ENCODE data around the gene TMEM54.

DNA sequence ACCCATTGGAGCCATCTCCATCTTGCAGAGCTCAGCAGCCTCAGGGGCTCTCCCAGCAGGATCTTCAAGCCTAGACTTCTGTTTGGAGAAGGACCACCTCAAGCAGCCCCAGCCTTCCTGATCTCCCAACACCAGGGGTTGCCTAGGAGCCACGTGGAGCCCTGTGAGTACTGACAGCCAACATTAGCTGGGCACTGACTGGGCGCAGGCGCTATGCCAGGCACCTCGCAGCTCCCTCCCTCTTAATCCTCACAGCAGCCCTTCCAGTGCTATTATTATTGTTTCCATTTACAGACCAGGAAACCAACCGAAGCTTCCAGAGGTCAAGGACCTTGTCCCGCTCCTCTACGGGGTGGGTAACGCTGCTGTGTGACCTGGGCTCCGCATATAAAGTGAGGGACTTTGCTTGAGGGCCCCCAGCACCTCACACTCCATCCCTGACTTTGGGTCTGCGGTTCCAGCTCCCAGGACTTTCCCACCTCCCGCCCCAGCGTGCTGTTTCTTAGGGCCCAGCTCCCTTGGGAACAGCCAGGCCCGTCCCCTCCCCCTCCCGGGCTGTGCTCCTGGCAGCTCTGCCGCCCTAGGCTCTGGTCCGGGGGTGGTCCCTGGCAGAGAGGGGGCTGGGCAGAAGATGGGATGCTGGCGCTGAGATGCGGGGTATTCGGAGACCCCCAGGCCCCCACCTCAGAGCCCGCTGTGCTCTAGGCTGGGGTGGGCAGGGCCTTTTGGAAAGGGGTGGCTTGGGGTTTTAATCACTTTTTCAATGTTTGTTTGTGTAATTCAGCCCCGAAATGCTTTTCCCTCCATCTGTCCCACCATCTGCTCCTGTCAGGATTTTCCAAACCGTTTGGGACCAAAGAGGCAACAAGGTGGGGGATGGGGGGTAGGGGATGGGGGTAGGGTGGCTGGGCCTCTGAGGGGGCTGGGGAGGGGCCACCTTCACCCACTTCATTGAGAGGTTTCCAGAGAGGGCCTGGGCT, 19.0 kb downstream of the TMEM54 start:
- TF ChIP-seq POLR2A (IDR thresholded peaks at IDR 0.05), result no peak
- TF ChIP-seq, protein P1, sequence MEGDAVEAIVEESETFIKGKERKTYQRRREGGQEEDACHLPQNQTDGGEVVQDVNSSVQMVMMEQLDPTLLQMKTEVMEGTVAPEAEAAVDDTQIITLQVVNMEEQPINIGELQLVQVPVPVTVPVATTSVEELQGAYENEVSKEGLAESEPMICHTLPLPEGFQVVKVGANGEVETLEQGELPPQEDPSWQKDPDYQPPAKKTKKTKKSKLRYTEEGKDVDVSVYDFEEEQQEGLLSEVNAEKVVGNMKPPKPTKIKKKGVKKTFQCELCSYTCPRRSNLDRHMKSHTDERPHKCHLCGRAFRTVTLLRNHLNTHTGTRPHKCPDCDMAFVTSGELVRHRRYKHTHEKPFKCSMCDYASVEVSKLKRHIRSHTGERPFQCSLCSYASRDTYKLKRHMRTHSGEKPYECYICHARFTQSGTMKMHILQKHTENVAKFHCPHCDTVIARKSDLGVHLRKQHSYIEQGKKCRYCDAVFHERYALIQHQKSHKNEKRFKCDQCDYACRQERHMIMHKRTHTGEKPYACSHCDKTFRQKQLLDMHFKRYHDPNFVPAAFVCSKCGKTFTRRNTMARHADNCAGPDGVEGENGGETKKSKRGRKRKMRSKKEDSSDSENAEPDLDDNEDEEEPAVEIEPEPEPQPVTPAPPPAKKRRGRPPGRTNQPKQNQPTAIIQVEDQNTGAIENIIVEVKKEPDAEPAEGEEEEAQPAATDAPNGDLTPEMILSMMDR (IDR thresholded peaks at IDR 0.05), result no peak

All from lower leg skin (tissue), 3 donors.